ENCODE measurements around the gene ATG16L2.
"Not testable (repeated sequence)": the region's sequence is repeated elsewhere in the genome, so short reads cannot be mapped to it uniquely, and the experiment has no call there.

Gene ATG16L2

GRCh38 chr11:72778535-72779494 lies 35.4 kb upstream of the ATG16L2 start:
- in situ Hi-C loops (cut with MboI; ENCODE audit: low sequenced_read_pairs): no loop called here

GRCh38 chr11:72779495-72780128 lies 34.6 kb upstream of the ATG16L2 start:
- in situ Hi-C loops (cut with MboI; ENCODE audit: low sequenced_read_pairs): no loop called here

- in situ Hi-C loops (cut with MboI; ENCODE audit: low sequenced_read_pairs): no loop called here
Observed at GRCh38 chr11:72780296-72781062, 33.7 kb upstream of the ATG16L2 start.

GRCh38 chr11:72781063-72781312 lies 33.2 kb upstream of the ATG16L2 start:
- in situ Hi-C loops (cut with MboI; ENCODE audit: low sequenced_read_pairs): no loop called here

- in situ Hi-C loops (cut with MboI; ENCODE audit: low sequenced_read_pairs): no loop called here
Observed at GRCh38 chr11:72781313-72782080, 32.7 kb upstream of the ATG16L2 start.

- in situ Hi-C loops (cut with MboI; ENCODE audit: low sequenced_read_pairs): no loop called here
Observed at GRCh38 chr11:72782081-72782920, 31.9 kb upstream of the ATG16L2 start.

GRCh38 chr11:72783144-72783905 lies 30.9 kb upstream of the ATG16L2 start:
- in situ Hi-C loops (cut with MboI; ENCODE audit: low sequenced_read_pairs): no loop called here

GRCh38 chr11:72784662-72785061 lies 29.5 kb upstream of the ATG16L2 start:
- in situ Hi-C loops (cut with MboI; ENCODE audit: low sequenced_read_pairs): no loop called here

GRCh38 chr11:72786305-72787215 lies 27.7 kb upstream of the ATG16L2 start:
- in situ Hi-C loops (cut with MboI; ENCODE audit: low sequenced_read_pairs): no loop called here

GRCh38 chr11:72787216-72788104 lies 26.8 kb upstream of the ATG16L2 start:
- in situ Hi-C loops (cut with MboI; ENCODE audit: low sequenced_read_pairs): no loop called here

- in situ Hi-C loops (cut with MboI; ENCODE audit: low sequenced_read_pairs): no loop called here
Observed at GRCh38 chr11:72788241-72788640, 26.0 kb upstream of the ATG16L2 start.

GRCh38 chr11:72789493-72790131 lies 24.6 kb upstream of the ATG16L2 start:
- in situ Hi-C loops (cut with MboI; ENCODE audit: low sequenced_read_pairs): no loop called here

- in situ Hi-C loops (cut with MboI; ENCODE audit: low sequenced_read_pairs): not testable (repeated sequence)
Observed at GRCh38 chr11:72791228-72791627, 23.0 kb upstream of the ATG16L2 start.

GRCh38 chr11:72792437-72793021 lies 21.7 kb upstream of the ATG16L2 start:
- in situ Hi-C loops (cut with MboI; ENCODE audit: low sequenced_read_pairs): no loop called here

- in situ Hi-C loops (cut with MboI; ENCODE audit: low sequenced_read_pairs): no loop called here
Observed at GRCh38 chr11:72793076-72793424, 21.2 kb upstream of the ATG16L2 start.

Measured in hTERT RPE-1 (cell line).